ENCODE data around the gene SH2D3A. TPM values are rescaled to one million over a fixed set of nuclear protein-coding genes. Genes with fewer than 3 reads are reported as not detected.
A peak's percentile ranks its signal among the peaks of the same experiment; 100 is the strongest.

Gene SH2D3A
- polyA plus RNA-seq, 3 donors: 0.11 TPM; not detected in 2

DNA sequence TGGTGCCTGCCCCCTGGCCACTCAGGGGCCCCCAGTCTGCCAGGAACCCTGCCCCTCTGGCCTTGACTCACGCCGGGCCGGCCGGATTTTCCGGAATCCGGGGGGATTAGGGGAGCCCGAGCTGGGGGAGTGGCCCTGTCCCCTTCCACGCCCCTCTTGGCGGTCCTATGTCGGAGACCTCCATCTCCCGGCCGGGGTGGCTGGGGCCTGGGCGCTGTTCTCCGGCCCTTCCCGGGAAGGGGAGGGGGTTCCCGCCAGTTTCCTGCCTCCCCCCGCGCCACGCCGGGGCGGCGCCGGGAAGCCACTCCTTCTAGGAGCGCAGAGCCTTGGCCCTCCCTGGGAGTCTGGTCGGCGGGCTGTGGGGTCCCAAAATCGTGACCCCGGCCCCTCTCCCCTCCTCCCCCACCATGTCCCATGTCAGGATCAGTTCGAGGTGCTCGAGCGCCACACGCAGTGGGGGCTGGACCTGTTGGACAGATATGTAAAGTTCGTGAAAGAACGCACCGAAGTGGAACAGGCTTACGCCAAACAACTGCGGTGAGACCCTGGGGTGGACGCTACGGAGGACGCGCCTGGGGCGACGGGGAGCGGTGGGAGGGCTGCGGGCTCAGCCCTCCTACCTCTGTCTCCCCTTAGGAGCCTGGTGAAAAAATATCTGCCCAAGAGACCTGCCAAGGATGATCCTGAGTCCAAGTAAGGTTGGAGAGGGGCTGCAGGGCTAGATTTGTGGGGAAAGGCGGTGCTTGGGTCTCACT is 26.5 kb downstream of the SH2D3A start:
- intact Hi-C loops (cut with micrococcal nuclease): no loop called here
- Histone ChIP-seq H3K36me3 (replicated peaks in 1 of 2; ENCODE audit: control insufficient read depth in 1 of 2, insufficient read depth in 2 of 2, low read length in 2 of 2) (peaks cover 0 to under 1% of the 10 kb centered on the region in 2 donors), H4K20me1 (ENCODE audit: insufficient read depth, low read length) (peaks cover 8% of the 10 kb centered on the region), H3K27me3 (ENCODE audit: control insufficient read depth in 2 of 2, insufficient read depth in 2 of 2, low read length in 2 of 2) (peaks cover 0 to 8% of the 10 kb centered on the region in 2 donors), H3K9ac (ENCODE audit: insufficient read depth, low read length, poor library complexity, severe bottlenecking) (peak overlapping the region; percentile 48), H2AFZ (ENCODE audit: insufficient read depth, low read depth, low read length, poor library complexity, severe bottlenecking) (peak overlapping the region; percentile 52), H3K27ac (ENCODE audit: low read depth in 1 of 2, low read length in 2 of 2) (no peak overlapping the region), H3K4me2 (replicated peaks; ENCODE audit: extremely low read depth, low read length, poor library complexity, severe bottlenecking) (peak overlapping the region; percentile 84), H3K9me3 (replicated peaks in 1 of 2; ENCODE audit: control insufficient read depth in 1 of 2, insufficient read depth in 1 of 2, low read length in 2 of 2) (no peaks in the 10 kb centered on the region), H3K4me1 (ENCODE audit: control insufficient read depth in 1 of 2, insufficient read depth in 2 of 2, low read length in 2 of 2) (peaks cover 48 to 51% of the 10 kb centered on the region in 2 donors), H3K4me3 (replicated peaks in 1 of 3; ENCODE audit: low read depth in 2 of 3, low read length in 3 of 3) (peak overlapping the region; percentile 21 to 71 (median 48)), H3K79me2 (ENCODE audit: insufficient read depth, low read length) (peaks cover 13% of the 10 kb centered on the region)
- Mint-ChIP-seq H3K9me3 (peaks cover 0 to 3% (median 0%) of the 10 kb centered on the region in 7 donors), H3K4me3 (peak overlapping the region; percentile 74 to 89), H3K4me1 (peaks cover 46% of the 10 kb centered on the region), H3K36me3 (peaks cover 0 to 4% of the 10 kb centered on the region in 2 donors), H3K27me3 (ENCODE audit: low read depth in 3 of 3) (peaks cover 11 to 30% (median 22%) of the 10 kb centered on the region in 3 donors), H3K27ac (peak overlapping the region in 3 of 7 donors; percentile 45 to 68 (median 48))
- TF ChIP-seq, protein P1, sequence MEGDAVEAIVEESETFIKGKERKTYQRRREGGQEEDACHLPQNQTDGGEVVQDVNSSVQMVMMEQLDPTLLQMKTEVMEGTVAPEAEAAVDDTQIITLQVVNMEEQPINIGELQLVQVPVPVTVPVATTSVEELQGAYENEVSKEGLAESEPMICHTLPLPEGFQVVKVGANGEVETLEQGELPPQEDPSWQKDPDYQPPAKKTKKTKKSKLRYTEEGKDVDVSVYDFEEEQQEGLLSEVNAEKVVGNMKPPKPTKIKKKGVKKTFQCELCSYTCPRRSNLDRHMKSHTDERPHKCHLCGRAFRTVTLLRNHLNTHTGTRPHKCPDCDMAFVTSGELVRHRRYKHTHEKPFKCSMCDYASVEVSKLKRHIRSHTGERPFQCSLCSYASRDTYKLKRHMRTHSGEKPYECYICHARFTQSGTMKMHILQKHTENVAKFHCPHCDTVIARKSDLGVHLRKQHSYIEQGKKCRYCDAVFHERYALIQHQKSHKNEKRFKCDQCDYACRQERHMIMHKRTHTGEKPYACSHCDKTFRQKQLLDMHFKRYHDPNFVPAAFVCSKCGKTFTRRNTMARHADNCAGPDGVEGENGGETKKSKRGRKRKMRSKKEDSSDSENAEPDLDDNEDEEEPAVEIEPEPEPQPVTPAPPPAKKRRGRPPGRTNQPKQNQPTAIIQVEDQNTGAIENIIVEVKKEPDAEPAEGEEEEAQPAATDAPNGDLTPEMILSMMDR (IDR thresholded peaks at IDR 0.05): no peak
- WGBS (ENCODE audit: insufficient coverage): 0% methylated on average over 21 of the region's 46 CpGs
- DNase-seq: peak in 1 of 3 donors; percentile 79

DNA sequence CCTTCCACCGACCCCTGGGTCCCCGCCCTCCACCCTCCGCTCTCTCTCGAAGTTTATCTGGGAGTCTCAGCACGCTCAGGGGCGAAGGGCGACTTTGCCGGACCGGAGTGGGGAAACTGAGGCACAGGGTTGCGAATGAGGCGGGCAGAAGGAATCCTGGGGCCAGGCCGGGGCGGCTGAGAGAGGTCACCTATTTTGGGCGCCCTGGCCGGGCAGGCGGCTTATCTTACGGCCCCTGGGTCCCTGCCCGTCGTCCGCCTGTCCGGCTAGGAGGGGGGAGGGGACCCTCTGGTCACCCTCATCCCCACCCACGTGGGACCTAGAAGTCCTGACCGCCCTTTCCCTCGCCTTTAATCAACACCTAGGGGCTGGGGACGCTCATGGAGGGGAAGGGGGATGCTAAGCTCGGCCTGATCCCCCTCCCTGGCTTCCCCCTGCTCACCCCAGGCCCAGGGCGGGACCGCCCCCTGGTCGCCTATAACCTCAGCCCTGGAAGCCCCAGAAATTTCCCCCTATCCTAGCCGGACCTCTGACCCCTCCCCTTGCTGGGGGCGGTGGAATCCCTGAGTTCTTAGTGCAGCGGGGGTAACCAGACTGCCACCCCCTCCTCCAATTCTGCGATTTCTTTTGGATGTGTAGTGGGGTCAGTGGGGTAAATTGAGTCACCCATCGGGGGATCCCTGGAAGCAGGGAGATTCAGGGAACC is 27.2 kb downstream of the SH2D3A start:
- H3K27me3 Mint-ChIP-seq (ENCODE audit: low read depth in 3 of 3): peaks cover 9 to 28% (median 22%) of the 10 kb centered on the region in 3 donors
- TF ChIP-seq, protein P1 (IDR thresholded peaks at IDR 0.05): no peak

More for the DNA sequence above, 27.2 kb downstream of the SH2D3A start:
- no peak overlapping the region for H3K27ac ChIP-seq (ENCODE audit: low read depth in 1 of 2, low read length in 2 of 2)
- H3K27me3 ChIP-seq (ENCODE audit: control insufficient read depth in 2 of 2, insufficient read depth in 2 of 2, low read length in 2 of 2): peaks cover 0 to 8% of the 10 kb centered on the region in 2 donors
- no peaks in the 10 kb centered on the region for H3K9me3 ChIP-seq (replicated peaks in 1 of 2; ENCODE audit: control insufficient read depth in 1 of 2, insufficient read depth in 1 of 2, low read length in 2 of 2)
- Mint-ChIP-seq H3K9me3 (peaks cover 0 to 3% (median 0%) of the 10 kb centered on the region in 7 donors), H3K4me1 (peaks cover 46% of the 10 kb centered on the region), H3K27ac (peak overlapping the region in 1 of 7 donors; percentile 45), H3K36me3 (peaks cover 6 to 9% of the 10 kb centered on the region in 2 donors), H3K4me3 (peak overlapping the region; percentile 71 to 73)
- H3K4me1 ChIP-seq (ENCODE audit: control insufficient read depth in 1 of 2, insufficient read depth in 2 of 2, low read length in 2 of 2): peaks cover 50 to 56% of the 10 kb centered on the region in 2 donors
- peak overlapping the region; percentile 84 for H3K4me2 ChIP-seq (replicated peaks; ENCODE audit: extremely low read depth, low read length, poor library complexity, severe bottlenecking)
- peaks cover 2 to 8% of the 10 kb centered on the region in 2 donors for H3K36me3 ChIP-seq (replicated peaks in 1 of 2; ENCODE audit: control insufficient read depth in 1 of 2, insufficient read depth in 2 of 2, low read length in 2 of 2)
- WGBS (ENCODE audit: insufficient coverage): 0% methylated on average over 18 of the region's 34 CpGs
- peak overlapping the region; percentile 52 for H2AFZ ChIP-seq (ENCODE audit: insufficient read depth, low read depth, low read length, poor library complexity, severe bottlenecking)
- peaks cover 11% of the 10 kb centered on the region for H4K20me1 ChIP-seq (ENCODE audit: insufficient read depth, low read length)
- H3K9ac ChIP-seq (ENCODE audit: insufficient read depth, low read length, poor library complexity, severe bottlenecking): peak overlapping the region; percentile 48
- intact Hi-C loops (cut with micrococcal nuclease): loop anchor here (2.0 to 5.0 kb wide), 5 partner anchors 33 to 313 kb away; partner anchors contain the start of gene VAV1 (in 1 of the 2)
- no peak for DNase-seq
- peak overlapping the region; percentile 37 to 71 (median 48) for H3K4me3 ChIP-seq (replicated peaks in 1 of 3; ENCODE audit: low read depth in 2 of 3, low read length in 3 of 3)
- H3K79me2 ChIP-seq (ENCODE audit: insufficient read depth, low read length): peaks cover 14% of the 10 kb centered on the region

All from CD14-positive monocyte (primary cell).